Measurements from ENCODE around the gene ESCO1. TPM values are rescaled to one million over a fixed set of nuclear protein-coding genes. Genes with fewer than 3 reads are reported as not detected.

The ESCO1 gene
- total RNA-seq, 1 donor from 2014 or later, result 12.0 TPM

DNA sequence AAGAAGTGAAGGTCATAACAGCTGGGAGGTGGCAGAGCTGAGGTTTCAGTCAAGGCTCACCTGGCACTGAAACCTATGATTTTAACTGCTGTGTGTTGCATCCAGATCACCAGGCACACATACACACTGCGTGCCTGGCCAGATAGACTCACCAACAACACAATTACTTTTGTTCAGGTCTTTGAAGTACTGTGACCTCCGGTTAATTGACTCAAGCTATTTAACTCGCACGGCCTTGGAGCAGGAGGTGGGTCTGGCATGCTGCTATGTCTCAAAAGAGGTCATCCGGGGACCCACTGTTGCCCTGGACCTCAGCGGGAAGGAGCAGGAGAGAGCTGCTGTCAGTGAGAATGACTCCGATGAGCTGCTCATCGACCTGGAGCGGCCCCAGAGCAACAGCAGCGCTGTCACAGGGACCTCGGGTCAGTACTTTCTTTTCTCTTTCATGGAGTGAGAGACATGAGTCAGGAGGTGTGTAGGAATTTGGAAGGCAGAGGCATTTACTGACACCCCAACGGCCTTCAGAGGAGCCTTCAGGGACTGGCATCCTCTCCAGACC lies 104.1 kb downstream of the ESCO1 start:
- Mint-ChIP-seq H3K27ac (ENCODE audit: unreplicated experiment) (no peak overlapping the region), H3K9me3 (ENCODE audit: low read depth) (no peaks in the 10 kb centered on the region), H3K4me3 (ENCODE audit: unreplicated experiment) (no peak overlapping the region), H3K4me1 (ENCODE audit: low read depth) (no peaks in the 10 kb centered on the region), H3K27me3 (ENCODE audit: low read depth) (no peaks in the 10 kb centered on the region), H3K36me3 (ENCODE audit: low read depth) (peaks cover 3% of the 10 kb centered on the region)
- TF ChIP-seq, protein P1, sequence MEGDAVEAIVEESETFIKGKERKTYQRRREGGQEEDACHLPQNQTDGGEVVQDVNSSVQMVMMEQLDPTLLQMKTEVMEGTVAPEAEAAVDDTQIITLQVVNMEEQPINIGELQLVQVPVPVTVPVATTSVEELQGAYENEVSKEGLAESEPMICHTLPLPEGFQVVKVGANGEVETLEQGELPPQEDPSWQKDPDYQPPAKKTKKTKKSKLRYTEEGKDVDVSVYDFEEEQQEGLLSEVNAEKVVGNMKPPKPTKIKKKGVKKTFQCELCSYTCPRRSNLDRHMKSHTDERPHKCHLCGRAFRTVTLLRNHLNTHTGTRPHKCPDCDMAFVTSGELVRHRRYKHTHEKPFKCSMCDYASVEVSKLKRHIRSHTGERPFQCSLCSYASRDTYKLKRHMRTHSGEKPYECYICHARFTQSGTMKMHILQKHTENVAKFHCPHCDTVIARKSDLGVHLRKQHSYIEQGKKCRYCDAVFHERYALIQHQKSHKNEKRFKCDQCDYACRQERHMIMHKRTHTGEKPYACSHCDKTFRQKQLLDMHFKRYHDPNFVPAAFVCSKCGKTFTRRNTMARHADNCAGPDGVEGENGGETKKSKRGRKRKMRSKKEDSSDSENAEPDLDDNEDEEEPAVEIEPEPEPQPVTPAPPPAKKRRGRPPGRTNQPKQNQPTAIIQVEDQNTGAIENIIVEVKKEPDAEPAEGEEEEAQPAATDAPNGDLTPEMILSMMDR (IDR thresholded peaks at IDR 0.05), result no peak
- DNase-seq (ENCODE audit: low spot score), result no peak

DNA sequence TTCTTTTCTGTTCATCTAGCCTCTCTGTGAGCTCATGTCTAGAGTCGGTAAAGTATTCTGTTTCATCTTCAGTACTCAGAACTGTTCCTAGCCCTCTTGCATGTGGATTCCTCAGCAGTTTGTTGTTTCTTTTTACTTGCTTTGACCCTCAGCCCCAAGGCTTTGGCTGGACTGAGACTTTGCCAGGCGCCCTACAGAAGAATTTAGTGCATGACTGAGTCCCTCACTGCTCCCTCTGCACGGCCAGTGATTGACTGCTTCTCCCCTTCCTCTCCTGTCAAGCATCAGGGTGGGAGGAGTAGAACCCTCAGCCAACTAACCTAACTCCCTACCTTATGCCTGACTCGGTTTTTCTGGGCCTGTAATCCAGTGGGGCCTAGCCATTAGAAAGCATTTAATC lies 109.8 kb downstream of the ESCO1 start:
- Mint-ChIP-seq H3K27me3 (ENCODE audit: low read depth) (no peaks in the 10 kb centered on the region), H3K36me3 (ENCODE audit: low read depth) (no peaks in the 10 kb centered on the region), H3K9me3 (ENCODE audit: low read depth) (no peaks in the 10 kb centered on the region), H3K4me3 (ENCODE audit: unreplicated experiment) (no peak overlapping the region), H3K27ac (ENCODE audit: unreplicated experiment) (no peak overlapping the region), H3K4me1 (ENCODE audit: low read depth) (peaks cover 6% of the 10 kb centered on the region)
- DNase-seq (ENCODE audit: low spot score), result no peak
- TF ChIP-seq, protein P1 (IDR thresholded peaks at IDR 0.05), result no peak

- Mint-ChIP-seq H3K4me1 (ENCODE audit: low read depth) (peaks cover 12% of the 10 kb centered on the region), H3K27ac (ENCODE audit: unreplicated experiment) (no peak overlapping the region), H3K27me3 (ENCODE audit: low read depth) (no peaks in the 10 kb centered on the region), H3K36me3 (ENCODE audit: low read depth) (no peaks in the 10 kb centered on the region), H3K4me3 (ENCODE audit: unreplicated experiment) (no peak overlapping the region), H3K9me3 (ENCODE audit: low read depth) (no peaks in the 10 kb centered on the region)
- no peak for DNase-seq (ENCODE audit: low spot score)
- TF ChIP-seq, protein P1 (IDR thresholded peaks at IDR 0.05), result no peak
These were observed 110.5 kb downstream of the ESCO1 start for GRCh38 chr18:21489919-21490495.

DNA sequence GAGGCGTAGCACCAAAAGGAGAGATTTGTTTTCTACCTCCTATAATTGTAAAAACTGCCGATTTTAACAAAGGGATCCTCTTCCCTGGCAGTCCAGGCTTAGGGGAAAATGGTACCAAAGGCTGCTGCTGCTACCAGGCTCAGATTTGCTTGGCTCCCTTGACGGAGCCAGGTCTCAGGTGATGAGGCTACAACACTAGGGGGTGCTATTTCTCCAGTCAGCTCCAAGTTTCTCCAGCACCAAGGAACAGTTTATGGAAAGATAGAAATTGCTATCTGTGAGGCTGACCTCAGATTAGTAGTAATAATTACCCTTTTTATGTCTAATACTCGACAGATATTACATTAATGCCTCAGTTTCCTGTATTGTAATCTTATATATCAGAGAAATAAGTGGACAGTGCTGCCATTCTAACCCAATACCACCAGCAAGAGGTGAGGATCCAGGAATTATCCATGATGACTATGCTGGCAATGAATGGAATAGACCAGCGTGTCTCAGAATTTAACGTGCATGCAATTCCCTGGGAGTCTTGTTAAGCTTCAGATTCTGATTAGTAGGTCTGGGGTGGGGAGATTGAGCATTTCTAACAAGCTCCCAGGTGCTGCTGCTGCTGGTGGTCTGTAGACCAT lies 111.3 kb downstream of the ESCO1 start:
- H3K27ac Mint-ChIP-seq (ENCODE audit: unreplicated experiment), result no peak overlapping the region
- no peaks in the 10 kb centered on the region for H3K9me3 Mint-ChIP-seq (ENCODE audit: low read depth)
- no peak for DNase-seq (ENCODE audit: low spot score)

GRCh38 chr18:21486905-21487437 lies 113.5 kb downstream of the ESCO1 start:
- TF ChIP-seq, protein P1 (IDR thresholded peaks at IDR 0.05), result no peak
- H3K36me3 Mint-ChIP-seq (ENCODE audit: low read depth), result no peaks in the 10 kb centered on the region
- no peak overlapping the region for H3K4me3 Mint-ChIP-seq (ENCODE audit: unreplicated experiment)
- H3K27ac Mint-ChIP-seq (ENCODE audit: unreplicated experiment), result no peak overlapping the region
- H3K9me3 Mint-ChIP-seq (ENCODE audit: low read depth), result no peaks in the 10 kb centered on the region
- no peaks in the 10 kb centered on the region for H3K27me3 Mint-ChIP-seq (ENCODE audit: low read depth)
- no peak for DNase-seq (ENCODE audit: low spot score)
- H3K4me1 Mint-ChIP-seq (ENCODE audit: low read depth), result peaks cover 16% of the 10 kb centered on the region

More for the DNA sequence above, 111.3 kb downstream of the ESCO1 start:
- Mint-ChIP-seq H3K4me3 (ENCODE audit: unreplicated experiment) (no peak overlapping the region), H3K36me3 (ENCODE audit: low read depth) (no peaks in the 10 kb centered on the region), H3K4me1 (ENCODE audit: low read depth) (peaks cover 16% of the 10 kb centered on the region), H3K27me3 (ENCODE audit: low read depth) (no peaks in the 10 kb centered on the region)
- TF ChIP-seq, protein P1 (IDR thresholded peaks at IDR 0.05), result peak; percentile 82
